ENCODE measurements around the gene GSTM2.

- no peak for TF ChIP-seq GATA3 (IDR thresholded peaks at IDR 0.05; ENCODE audit: low read depth, low read length)
- no peak for TF ChIP-seq GATA2 (IDR thresholded peaks at IDR 0.05; ENCODE audit: low read depth, low read length)
These were observed 33.6 kb upstream of the GSTM2 start for GRCh38 chr1:109634292-109634691.

Data from SH-SY5Y (cell line).